HepG2 (cell line): Measurements from ENCODE around the gene TRIM69. TPM values are rescaled to one million over a fixed set of nuclear protein-coding genes. Genes with fewer than 3 reads are reported as not detected.

Source experiments
- ARHGAP35 ChIP-seq: sonication (generic); formaldehyde crosslinking; IDR thresholded peaks from 2 replicates; pipeline ENCODE4 v1.9.0; 2022; ENCODE audit warnings: mild to moderate bottlenecking, inconsistent platforms, moderate library complexity, missing genetic modification reagents, borderline replicate concordance
- CHD2 ChIP-seq: IDR thresholded peaks from 2 replicates; pipeline ENCODE4 v1.6.1; 2011; ENCODE audit warnings: low read depth, low read length, improper control_type of control experiment
- FOXO1 ChIP-seq: sonication (generic); formaldehyde crosslinking; IDR thresholded peaks from 2 replicates; pipeline ENCODE4 v1.4.0; 2020; ENCODE audit warnings: missing genetic modification reagents
- HES4 ChIP-seq: sonication (generic); formaldehyde crosslinking; IDR thresholded peaks from 2 replicates; pipeline ENCODE4 v1.9.0; 2021; ENCODE audit warnings: mild to moderate bottlenecking, missing genetic modification reagents, borderline replicate concordance
- MIXL1 ChIP-seq: IDR thresholded peaks from 2 replicates; pipeline ENCODE4 v1.6.1; 2016
- NONO ChIP-seq, 2 experiments: fragments of 450-650 bp in 1 of 2; sonication (generic) in 1 of 2; formaldehyde crosslinking in 1 of 2; IDR thresholded peaks in 1 of 2; conservative IDR thresholded peaks in 1 of 2; 2 replicates each; pipeline versions ENCODE4 v1.6.1 to v1.8.0; 2017 to 2022; ENCODE audit warnings: mild to moderate bottlenecking in 1 of 2, missing genetic modification reagents in 1 of 2, moderate library complexity in 1 of 2
- SNAPC2 ChIP-seq: sonication (generic); formaldehyde crosslinking; IDR thresholded peaks from 2 replicates; pipeline ENCODE4 v1.8.1; 2022; ENCODE audit warnings: mild to moderate bottlenecking, missing genetic modification reagents
- SNRNP70 ChIP-seq: fragments of 200-400 bp; formaldehyde crosslinking; IDR thresholded peaks from 2 replicates; pipeline ENCODE4 v1.6.1; 2017; ENCODE audit warnings: mild to moderate bottlenecking, low read depth, low read length, moderate library complexity
- SPEN ChIP-seq: sonication (generic); formaldehyde crosslinking; IDR thresholded peaks from 2 replicates; pipeline ENCODE4 v1.5.1; 2020; ENCODE audit warnings: low read depth, mild to moderate bottlenecking, missing genetic modification reagents
- THAP11 ChIP-seq: IDR thresholded peaks from 2 replicates; pipeline ENCODE4 v1.6.1; 2016; ENCODE audit warnings: missing biosample characterization, missing genetic modification reagents
- TRIM24 ChIP-seq: sonication (generic); formaldehyde crosslinking; IDR thresholded peaks from 2 replicates; pipeline ENCODE4 v1.8.0; 2022; ENCODE audit warnings: mild to moderate bottlenecking, missing genetic modification reagents
- ZBTB42 ChIP-seq: sonication (generic); formaldehyde crosslinking; IDR thresholded peaks from 2 replicates; pipeline ENCODE4 v1.5.0; 2020; ENCODE audit warnings: mild to moderate bottlenecking, missing genetic modification reagents
- ZFP36 ChIP-seq: fragments of 150-350 bp; IDR thresholded peaks from 2 replicates; pipeline ENCODE4 v1.6.1; 2018; ENCODE audit warnings: borderline replicate concordance, low read length, low read depth; ENCODE audit not compliant: partially characterized antibody
- ZNF180 ChIP-seq: sonication (generic); formaldehyde crosslinking; IDR thresholded peaks from 2 replicates; pipeline ENCODE4 v1.4.0; 2020; ENCODE audit warnings: low read depth, missing genetic modification reagents, borderline replicate concordance
- ZNF224 ChIP-seq: sonication (generic); formaldehyde crosslinking; IDR thresholded peaks from 2 replicates; pipeline ENCODE4 v1.5.0; 2020; ENCODE audit warnings: mild to moderate bottlenecking, missing genetic modification reagents
- ZNF33A ChIP-seq: sonication (generic); formaldehyde crosslinking; IDR thresholded peaks from 2 replicates; pipeline ENCODE4 v1.5.1; 2020; ENCODE audit warnings: missing genetic modification reagents, mild to moderate bottlenecking, moderate library complexity, borderline replicate concordance
- ZNF850 ChIP-seq: sonication (generic); formaldehyde crosslinking; conservative IDR thresholded peaks from 2 replicates; pipeline ENCODE4 v1.9.0; 2021; ENCODE audit warnings: mild to moderate bottlenecking, missing genetic modification reagents
- polyA plus RNA-seq, 8 experiments: library from polyadenylated mRNA; depleted of rRNA in 3 of 8; stranded (reverse) in 7 of 8; unstranded in 1 of 8; fragments of >200 nt; fragmentation: Illumina TruSeq in 4 of 8; extraction: Trizol in 4 of 8; gene quantifications; 2 replicates each; pipeline versions ENCODE4 v1.2.1 to v1.2.3, GENCODE V29; 2011 to 2016; ENCODE audit warnings: low read depth in 4 of 8, missing spikeins in 1 of 8, mixed read lengths in 1 of 8; ENCODE audit not compliant: insufficient read depth in 1 of 8
- total RNA-seq, 5 experiments: library from RNA; depleted of rRNA; stranded (reverse); fragments of >200 nt; fragmentation: Illumina TruSeq; extraction: Trizol; gene quantifications; 2 replicates each; pipeline ENCODE4 v1.2.3, GENCODE V29; 2016; ENCODE audit warnings: low read depth in 1 of 5
- TF ChIP-seq, protein P1 (sequence below): IDR thresholded peaks from 2 replicates; pipeline ENCODE4 v1.6.1; 2016; ENCODE audit warnings: missing compliant biosample characterization, missing genetic modification reagents, borderline replicate concordance
- TF ChIP-seq, protein P2 (sequence below): sonication (generic); formaldehyde crosslinking; IDR thresholded peaks from 2 replicates; pipeline ENCODE4 v1.4.0; 2020; ENCODE audit warnings: missing genetic modification reagents
- TF ChIP-seq, protein P3 (sequence below): sonication (generic); formaldehyde crosslinking; IDR thresholded peaks from 2 replicates; pipeline ENCODE4 v1.8.0; 2022; ENCODE audit warnings: low read depth, missing genetic modification reagents
- TF ChIP-seq, protein P4 (sequence below): sonication (generic); formaldehyde crosslinking; IDR thresholded peaks from 2 replicates; pipeline ENCODE4 v1.5.0; 2020; ENCODE audit warnings: mild to moderate bottlenecking, missing genetic modification reagents

The TRIM69 gene
- total and polyA plus RNA-seq, 2 of the 13 experiments (the other 11 are each of a cell fraction or from before 2014, with no cell fraction given): 2.6 to 3.2 TPM

DNA sequence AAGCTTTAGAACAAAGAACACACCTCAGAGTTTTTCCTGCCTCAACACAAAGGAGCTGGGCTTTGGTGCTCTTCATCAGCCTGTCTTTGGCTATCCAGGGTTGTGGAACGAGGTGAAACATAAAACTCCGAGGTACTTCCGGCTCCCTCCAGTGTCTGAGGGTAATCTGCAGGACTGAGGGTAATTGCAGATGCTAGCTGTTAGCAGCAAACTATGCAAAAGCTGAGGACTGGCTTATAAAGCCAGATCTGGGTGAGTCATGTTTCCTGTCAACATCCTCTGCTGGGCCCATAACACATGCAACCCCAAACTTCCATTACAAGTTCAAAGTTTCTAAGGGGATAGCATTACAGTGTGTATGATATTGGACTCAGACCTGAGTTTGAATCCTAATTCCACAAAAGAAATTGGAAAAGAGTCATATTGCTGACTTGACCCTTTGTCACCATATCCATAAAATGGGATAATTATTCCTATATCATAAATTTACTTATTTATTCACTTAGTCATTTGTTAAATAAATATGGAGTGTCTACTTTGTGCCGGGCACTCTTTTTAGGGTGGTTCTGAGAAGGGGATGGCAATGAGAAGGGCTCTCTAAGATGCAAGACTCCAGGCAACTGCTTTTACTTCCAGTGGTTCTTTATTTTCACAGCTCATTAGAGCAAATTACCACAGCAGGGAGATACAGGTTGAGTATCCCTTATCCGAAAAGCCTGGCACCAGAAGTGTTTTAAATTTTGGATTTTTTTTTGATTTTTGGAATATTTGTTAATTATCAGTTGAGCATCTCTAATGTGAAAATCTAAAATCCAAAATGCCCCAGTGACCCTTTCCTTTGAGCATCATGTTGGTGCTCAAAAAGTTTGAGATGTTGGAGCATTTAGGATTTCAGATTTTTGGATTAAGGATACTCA, 9.5 kb upstream of the TRIM69 start (continued):
- TF ChIP-seq, protein P1, sequence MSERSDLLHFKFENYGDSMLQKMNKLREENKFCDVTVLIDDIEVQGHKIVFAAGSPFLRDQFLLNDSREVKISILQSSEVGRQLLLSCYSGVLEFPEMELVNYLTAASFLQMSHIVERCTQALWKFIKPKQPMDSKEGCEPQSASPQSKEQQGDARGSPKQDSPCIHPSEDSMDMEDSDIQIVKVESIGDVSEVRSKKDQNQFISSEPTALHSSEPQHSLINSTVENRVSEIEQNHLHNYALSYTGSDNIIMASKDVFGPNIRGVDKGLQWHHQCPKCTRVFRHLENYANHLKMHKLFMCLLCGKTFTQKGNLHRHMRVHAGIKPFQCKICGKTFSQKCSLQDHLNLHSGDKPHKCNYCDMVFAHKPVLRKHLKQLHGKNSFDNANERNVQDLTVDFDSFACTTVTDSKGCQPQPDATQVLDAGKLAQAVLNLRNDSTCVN (CRISPR knock-in tag): no peak
- TF ChIP-seq NONO (IDR thresholded peaks at IDR 0.05) (no peak), NONO (CRISPR knock-in tag; conservative IDR thresholded peaks at IDR 0.05) (no peak), ARHGAP35 (CRISPR knock-in tag) (no peak), SPEN (CRISPR knock-in tag) (peak; percentile 45; the same call in 1 of the 2 replicates), ZNF33A (CRISPR knock-in tag) (no peak), ZNF224 (CRISPR knock-in tag) (no peak), ZBTB42 (CRISPR knock-in tag) (no peak), THAP11 (peak; percentile 41), ZNF180 (no peak), HES4 (CRISPR knock-in tag) (no peak), ZFP36 (no peak), SNAPC2 (CRISPR knock-in tag) (peak; percentile 98), TRIM24 (no peak), SNRNP70 (no peak), ZNF850 (CRISPR knock-in tag) (no peak), FOXO1 (peak; percentile 68; the same call in 1 of the 2 replicates), CHD2 (no peak), MIXL1 (peak; percentile 47; the same call in 1 of the 2 replicates)
- TF ChIP-seq, protein P2, sequence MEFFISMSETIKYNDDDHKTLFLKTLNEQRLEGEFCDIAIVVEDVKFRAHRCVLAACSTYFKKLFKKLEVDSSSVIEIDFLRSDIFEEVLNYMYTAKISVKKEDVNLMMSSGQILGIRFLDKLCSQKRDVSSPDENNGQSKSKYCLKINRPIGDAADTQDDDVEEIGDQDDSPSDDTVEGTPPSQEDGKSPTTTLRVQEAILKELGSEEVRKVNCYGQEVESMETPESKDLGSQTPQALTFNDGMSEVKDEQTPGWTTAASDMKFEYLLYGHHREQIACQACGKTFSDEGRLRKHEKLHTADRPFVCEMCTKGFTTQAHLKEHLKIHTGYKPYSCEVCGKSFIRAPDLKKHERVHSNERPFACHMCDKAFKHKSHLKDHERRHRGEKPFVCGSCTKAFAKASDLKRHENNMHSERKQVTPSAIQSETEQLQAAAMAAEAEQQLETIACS: no peak
- TF ChIP-seq, protein P3, sequence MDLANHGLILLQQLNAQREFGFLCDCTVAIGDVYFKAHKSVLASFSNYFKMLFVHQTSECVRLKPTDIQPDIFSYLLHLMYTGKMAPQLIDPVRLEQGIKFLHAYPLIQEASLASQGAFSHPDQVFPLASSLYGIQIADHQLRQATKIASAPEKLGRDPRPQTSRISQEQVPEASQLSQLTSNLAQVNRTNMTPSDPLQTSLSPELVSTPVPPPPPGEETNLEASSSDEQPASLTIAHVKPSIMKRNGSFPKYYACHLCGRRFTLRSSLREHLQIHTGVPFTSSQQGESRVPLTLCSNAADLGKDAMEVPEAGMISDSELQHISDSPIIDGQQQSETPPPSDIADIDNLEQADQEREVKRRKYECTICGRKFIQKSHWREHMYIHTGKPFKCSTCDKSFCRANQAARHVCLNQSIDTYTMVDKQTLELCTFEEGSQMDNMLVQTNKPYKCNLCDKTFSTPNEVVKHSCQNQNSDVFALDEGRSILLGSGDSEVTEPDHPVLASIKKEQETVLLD (CRISPR knock-in tag): no peak
- TF ChIP-seq, protein P4, sequence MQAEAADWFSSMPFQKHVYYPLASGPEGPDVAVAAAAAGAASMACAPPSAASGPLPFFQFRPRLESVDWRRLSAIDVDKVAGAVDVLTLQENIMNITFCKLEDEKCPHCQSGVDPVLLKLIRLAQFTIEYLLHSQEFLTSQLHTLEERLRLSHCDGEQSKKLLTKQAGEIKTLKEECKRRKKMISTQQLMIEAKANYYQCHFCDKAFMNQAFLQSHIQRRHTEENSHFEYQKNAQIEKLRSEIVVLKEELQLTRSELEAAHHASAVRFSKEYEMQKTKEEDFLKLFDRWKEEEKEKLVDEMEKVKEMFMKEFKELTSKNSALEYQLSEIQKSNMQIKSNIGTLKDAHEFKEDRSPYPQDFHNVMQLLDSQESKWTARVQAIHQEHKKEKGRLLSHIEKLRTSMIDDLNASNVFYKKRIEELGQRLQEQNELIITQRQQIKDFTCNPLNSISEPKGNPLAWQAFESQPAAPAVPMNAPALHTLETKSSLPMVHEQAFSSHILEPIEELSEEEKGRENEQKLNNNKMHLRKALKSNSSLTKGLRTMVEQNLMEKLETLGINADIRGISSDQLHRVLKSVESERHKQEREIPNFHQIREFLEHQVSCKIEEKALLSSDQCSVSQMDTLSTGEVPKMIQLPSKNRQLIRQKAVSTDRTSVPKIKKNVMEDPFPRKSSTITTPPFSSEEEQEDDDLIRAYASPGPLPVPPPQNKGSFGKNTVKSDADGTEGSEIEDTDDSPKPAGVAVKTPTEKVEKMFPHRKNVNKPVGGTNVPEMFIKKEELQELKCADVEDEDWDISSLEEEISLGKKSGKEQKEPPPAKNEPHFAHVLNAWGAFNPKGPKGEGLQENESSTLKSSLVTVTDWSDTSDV: no peak
